ENCODE measurements around the gene ANKMY1. TPM values are rescaled to one million over a fixed set of nuclear protein-coding genes. Genes with fewer than 3 reads are reported as not detected.

Gene ANKMY1
- total and polyA plus RNA-seq, 2 of the 13 experiments (the other 11 are each of a cell fraction or from before 2014, with no cell fraction given): 11.7 to 18.8 TPM

DNA sequence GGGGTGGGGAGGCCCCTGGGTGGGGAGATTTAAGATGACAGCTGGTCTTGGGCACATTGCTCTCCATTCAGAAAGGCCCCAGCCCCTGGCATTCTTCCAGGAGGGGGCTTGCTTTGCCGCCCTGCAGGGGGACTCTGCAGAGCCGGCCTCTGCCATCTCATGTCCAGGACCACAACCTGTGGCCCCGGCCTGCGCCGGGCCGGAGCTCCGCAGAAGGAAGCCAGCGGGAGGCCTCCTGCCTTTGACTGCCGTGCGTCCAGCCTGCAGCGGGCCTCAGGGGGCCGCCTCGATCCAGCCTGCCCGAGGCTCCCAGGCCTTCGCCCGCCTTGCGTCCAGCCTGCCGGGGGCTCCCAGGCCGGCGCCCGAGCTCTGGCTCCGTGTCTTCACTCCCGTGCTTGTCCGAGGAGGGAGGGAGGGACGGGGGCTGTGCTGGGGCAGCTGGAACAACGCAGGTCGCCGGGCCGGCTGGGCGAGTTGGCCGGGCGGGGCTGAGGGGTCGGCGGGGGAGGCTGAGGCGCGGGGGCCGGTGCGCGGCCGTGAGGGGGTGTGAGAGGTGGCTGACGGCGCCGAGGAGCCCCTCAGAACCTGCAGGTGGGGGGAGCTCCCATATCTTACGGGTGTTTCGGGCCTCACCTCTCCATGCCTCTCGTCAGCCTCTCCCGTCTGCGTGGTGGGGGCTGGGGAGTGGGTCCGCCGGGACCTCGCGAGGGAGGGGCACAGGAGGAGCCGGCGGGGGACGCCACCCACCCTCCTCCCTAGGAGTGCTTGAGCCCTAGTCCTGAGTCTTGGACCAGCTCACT lies 101.9 kb downstream of the ANKMY1 start (continued):
- TF ChIP-seq ZNF44 (CRISPR knock-in tag; IDR thresholded peaks at IDR 0.05) (no peak), TRIM24 (CRISPR knock-in tag; IDR thresholded peaks at IDR 0.05) (no peak), IKZF4 (CRISPR knock-in tag; IDR thresholded peaks at IDR 0.05; ENCODE audit: borderline replicate concordance, low read depth, not compliant biosample characterization) (peak; percentile 2), POGK (CRISPR knock-in tag; conservative IDR thresholded peaks at IDR 0.05) (no peak), HNRNPL (IDR thresholded peaks at IDR 0.05; ENCODE audit: low read depth, low read length) (0 out of 2 replicates have a peak, but pooled peaks have one; percentile 4), SRSF1 (optimal IDR thresholded peaks at IDR 0.05; ENCODE audit: low read depth, low read length) (peak; percentile 21), HNRNPLL (IDR thresholded peaks at IDR 0.05; ENCODE audit: low read depth, low read length, poor library complexity, severe bottlenecking) (peak; percentile 42)

GRCh38 chr2:240455272-240455646 lies 102.5 kb downstream of the ANKMY1 start:
- Histone ChIP-seq H3K79me2 (ENCODE audit: insufficient read depth, low read length) (no peaks in the 10 kb centered on the region), H3K9ac (ENCODE audit: insufficient read depth, low read depth, low read length) (no peak overlapping the region), H3K4me2 (ENCODE audit: low read depth, low read length) (peak overlapping the region; percentile 38; the same call in 1 of the 2 replicates), H3K9me3 (ENCODE audit: low read length) (no peaks in the 10 kb centered on the region), H3K27me3 (ENCODE audit: control insufficient read depth in 1 of 2, insufficient read depth in 2 of 2, low read length in 2 of 2) (peaks cover 35 to 63% of the 10 kb centered on the region in 2 experiments), H3K4me1 (ENCODE audit: insufficient read depth, low read length) (peaks cover 63% of the 10 kb centered on the region), H3K36me3 (replicated peaks in 1 of 2; ENCODE audit: control insufficient read depth in 1 of 2, insufficient read depth in 2 of 2, low read length in 2 of 2) (no peaks in the 10 kb centered on the region), H3K4me3 (replicated peaks in 1 of 3; ENCODE audit: insufficient read depth in 1 of 3, low read depth in 2 of 3, low read length in 3 of 3) (peak overlapping the region in 1 of 3 experiments; percentile 52; a peak in 2 of 6 replicates), H3K27ac (ENCODE audit: extremely low read length, insufficient read depth, low read length) (no peak overlapping the region), H4K20me1 (ENCODE audit: insufficient read depth, low read length) (peaks cover 16% of the 10 kb centered on the region; the same call in 1 of the 2 replicates), H2AFZ (ENCODE audit: low read length) (no peak overlapping the region)
- no TSS peak for BruUV-seq (replicated peaks)
- DNase-seq (ENCODE audit: low spot score): no peak
- POLR2A ChIA-PET: interaction anchor here (1.2 kb wide), 1 partner anchor 18 kb away, joined by 4 read pairs; no protein-coding TSS in a partner anchor
- in situ Hi-C loops (cut with HindIII; ENCODE audit: extremely low pct_ligation_motif_present, low pct_unique_long_range_greater_than_20kb): no loop called here
- CTCF ChIA-PET (ENCODE audit: low intra/inter-chr PET ratio, low total read pairs): no interaction called here
- FAIRE-seq: no peak
- 15% methylated on average over 7 of the region's 7 CpGs for WGBS (ENCODE audit: low lambda C conversion rate)
- peak; percentile 1; the same call in 1 of the 3 replicates for ATAC-seq
- intact Hi-C loops (cut with micrococcal nuclease; ENCODE audit: unreplicated experiment): no loop called here
- TF ChIP-seq ERF (CRISPR knock-in tag; IDR thresholded peaks at IDR 0.05): no peak
- no peak for TF ChIP-seq TEAD3 (CRISPR knock-in tag; optimal IDR thresholded peaks at IDR 0.05; ENCODE audit: borderline replicate concordance)
- TF ChIP-seq, protein P1, sequence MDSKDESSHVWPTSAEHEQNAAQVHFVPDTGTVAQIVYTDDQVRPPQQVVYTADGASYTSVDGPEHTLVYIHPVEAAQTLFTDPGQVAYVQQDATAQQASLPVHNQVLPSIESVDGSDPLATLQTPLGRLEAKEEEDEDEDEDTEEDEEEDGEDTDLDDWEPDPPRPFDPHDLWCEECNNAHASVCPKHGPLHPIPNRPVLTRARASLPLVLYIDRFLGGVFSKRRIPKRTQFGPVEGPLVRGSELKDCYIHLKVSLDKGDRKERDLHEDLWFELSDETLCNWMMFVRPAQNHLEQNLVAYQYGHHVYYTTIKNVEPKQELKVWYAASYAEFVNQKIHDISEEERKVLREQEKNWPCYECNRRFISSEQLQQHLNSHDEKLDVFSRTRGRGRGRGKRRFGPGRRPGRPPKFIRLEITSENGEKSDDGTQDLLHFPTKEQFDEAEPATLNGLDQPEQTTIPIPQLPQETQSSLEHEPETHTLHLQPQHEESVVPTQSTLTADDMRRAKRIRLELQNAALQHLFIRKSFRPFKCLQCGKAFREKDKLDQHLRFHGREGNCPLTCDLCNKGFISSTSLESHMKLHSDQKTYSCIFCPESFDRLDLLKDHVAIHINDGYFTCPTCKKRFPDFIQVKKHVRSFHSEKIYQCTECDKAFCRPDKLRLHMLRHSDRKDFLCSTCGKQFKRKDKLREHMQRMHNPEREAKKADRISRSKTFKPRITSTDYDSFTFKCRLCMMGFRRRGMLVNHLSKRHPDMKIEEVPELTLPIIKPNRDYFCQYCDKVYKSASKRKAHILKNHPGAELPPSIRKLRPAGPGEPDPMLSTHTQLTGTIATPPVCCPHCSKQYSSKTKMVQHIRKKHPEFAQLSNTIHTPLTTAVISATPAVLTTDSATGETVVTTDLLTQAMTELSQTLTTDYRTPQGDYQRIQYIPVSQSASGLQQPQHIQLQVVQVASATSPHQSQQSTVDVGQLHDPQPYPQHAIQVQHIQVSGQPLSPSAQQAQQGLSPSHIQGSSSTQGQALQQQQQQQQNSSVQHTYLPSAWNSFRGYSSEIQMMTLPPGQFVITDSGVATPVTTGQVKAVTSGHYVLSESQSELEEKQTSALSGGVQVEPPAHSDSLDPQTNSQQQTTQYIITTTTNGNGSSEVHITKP (CRISPR knock-in tag; IDR thresholded peaks at IDR 0.05; ENCODE audit: low read depth): peak; percentile 61; the same call in 1 of the 2 replicates
- TF ChIP-seq, protein P2, sequence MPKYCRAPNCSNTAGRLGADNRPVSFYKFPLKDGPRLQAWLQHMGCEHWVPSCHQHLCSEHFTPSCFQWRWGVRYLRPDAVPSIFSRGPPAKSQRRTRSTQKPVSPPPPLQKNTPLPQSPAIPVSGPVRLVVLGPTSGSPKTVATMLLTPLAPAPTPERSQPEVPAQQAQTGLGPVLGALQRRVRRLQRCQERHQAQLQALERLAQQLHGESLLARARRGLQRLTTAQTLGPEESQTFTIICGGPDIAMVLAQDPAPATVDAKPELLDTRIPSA (CRISPR knock-in tag; IDR thresholded peaks at IDR 0.05; ENCODE audit: borderline replicate concordance): no peak
- 0 out of 2 replicates have a peak, but pooled peaks have one; percentile 11 for TF ChIP-seq POGK (CRISPR knock-in tag; conservative IDR thresholded peaks at IDR 0.05)
- no peak for TF ChIP-seq ZFYVE20 (CRISPR knock-in tag; IDR thresholded peaks at IDR 0.05; ENCODE audit: borderline replicate concordance, low read depth)

Data from HepG2 (cell line).